Stimulated activated CD4-positive, alpha-beta T cell treated with anti-CD3 and anti-CD28 coated beads, Interleukin-15, amount 100 ng/mL, for 1 hour (primary cell): ENCODE data around the gene KL.

ENCODE experiments used
- DNase-seq, 2 donors: peaks; one replicate each; pipeline ENCODE4 v3.0.0-alpha.2; 2020; ENCODE audit warnings: low read depth in 1 of 2, low spot score in 1 of 2

Gene KL

GRCh38 chr13:33033986-33034385 lies 17.8 kb downstream of the KL start:
- DNase-seq, result no peak

- DNase-seq, result no peak
These were observed 18.8 kb downstream of the KL start for GRCh38 chr13:33034882-33035520.

GRCh38 chr13:33037673-33038072 lies 21.4 kb downstream of the KL start:
- no peak for DNase-seq

GRCh38 chr13:33040090-33040489 lies 23.9 kb downstream of the KL start:
- no peak for DNase-seq

- no peak for DNase-seq
These were observed 29.8 kb downstream of the KL start for GRCh38 chr13:33045851-33046592.

GRCh38 chr13:33050161-33050560 lies 33.9 kb downstream of the KL start:
- DNase-seq, result no peak

- no peak for DNase-seq
These were observed 35.4 kb downstream of the KL start for GRCh38 chr13:33051632-33052031.

GRCh38 chr13:33052506-33053280 lies 36.5 kb downstream of the KL start:
- no peak for DNase-seq

- no peak for DNase-seq
These were observed 37.3 kb downstream of the KL start for GRCh38 chr13:33053397-33054066.

GRCh38 chr13:33057019-33057780 lies 41.0 kb downstream of the KL start:
- DNase-seq, result no peak

GRCh38 chr13:33058776-33059327 lies 42.6 kb downstream of the KL start:
- DNase-seq, result no peak

GRCh38 chr13:33060815-33061214 lies 44.6 kb downstream of the KL start:
- DNase-seq, result no peak

GRCh38 chr13:33066329-33066728 lies 50.1 kb downstream of the KL start:
- no peak for DNase-seq

- no peak for DNase-seq
These were observed 53.1 kb downstream of the KL start for GRCh38 chr13:33069365-33069764.

- DNase-seq, result no peak
These were observed 54.5 kb downstream of the KL start for GRCh38 chr13:33070713-33071112.

GRCh38 chr13:33072282-33072681 lies 56.1 kb downstream of the KL start:
- no peak for DNase-seq

GRCh38 chr13:33072759-33073158 lies 56.5 kb downstream of the KL start:
- DNase-seq, result no peak

GRCh38 chr13:33073338-33073737 lies 57.1 kb downstream of the KL start:
- DNase-seq, result no peak

GRCh38 chr13:33076001-33076992 lies 60.1 kb downstream of the KL start:
- no peak for DNase-seq
